ENCODE results near the gene LRP1B.

The LRP1B gene

GRCh38 chr2:141242008-141242407, 888.8 kb downstream of the LRP1B start:
- no peak for TF ChIP-seq POLR2AphosphoS5 (IDR thresholded peaks at IDR 0.05; ENCODE audit: low read depth, low read length)
- no peak for TF ChIP-seq TAF1 (IDR thresholded peaks at IDR 0.05; ENCODE audit: borderline replicate concordance, insufficient read depth, low read length)
- no peak for TF ChIP-seq SIN3A (IDR thresholded peaks at IDR 0.05; ENCODE audit: borderline replicate concordance, insufficient read depth, low read length)
- TF ChIP-seq REST (IDR thresholded peaks at IDR 0.05; ENCODE audit: insufficient read depth in 1 of 2, low read depth in 2 of 2, low read length in 2 of 2) = no peak
- TF ChIP-seq FOXP2 (optimal IDR thresholded peaks at IDR 0.05; ENCODE audit: borderline replicate concordance, extremely low read depth, extremely low read length, insufficient read depth) = no peak

- no peak for TF ChIP-seq POLR2AphosphoS5 (IDR thresholded peaks at IDR 0.05; ENCODE audit: low read depth, low read length)
- TF ChIP-seq FOXP2 (optimal IDR thresholded peaks at IDR 0.05; ENCODE audit: borderline replicate concordance, extremely low read depth, extremely low read length, insufficient read depth) = no peak
- no peak for TF ChIP-seq SIN3A (IDR thresholded peaks at IDR 0.05; ENCODE audit: borderline replicate concordance, insufficient read depth, low read length)
- no peak for TF ChIP-seq TAF1 (IDR thresholded peaks at IDR 0.05; ENCODE audit: borderline replicate concordance, insufficient read depth, low read length)
- no peak for TF ChIP-seq REST (IDR thresholded peaks at IDR 0.05; ENCODE audit: insufficient read depth in 1 of 2, low read depth in 2 of 2, low read length in 2 of 2)
Observed at GRCh38 chr2:141226560-141226959, 904.3 kb downstream of the LRP1B start.

GRCh38 chr2:141207036-141207385, 923.8 kb downstream of the LRP1B start:
- no peak for TF ChIP-seq POLR2AphosphoS5 (IDR thresholded peaks at IDR 0.05; ENCODE audit: low read depth, low read length)
- no peak for TF ChIP-seq REST (IDR thresholded peaks at IDR 0.05; ENCODE audit: insufficient read depth in 1 of 2, low read depth in 2 of 2, low read length in 2 of 2)
- no peak for TF ChIP-seq TAF1 (IDR thresholded peaks at IDR 0.05; ENCODE audit: borderline replicate concordance, insufficient read depth, low read length)
- TF ChIP-seq FOXP2 (optimal IDR thresholded peaks at IDR 0.05; ENCODE audit: borderline replicate concordance, extremely low read depth, extremely low read length, insufficient read depth) = no peak

- no peak for TF ChIP-seq REST (IDR thresholded peaks at IDR 0.05; ENCODE audit: insufficient read depth in 1 of 2, low read depth in 2 of 2, low read length in 2 of 2)
- no peak for TF ChIP-seq FOXP2 (optimal IDR thresholded peaks at IDR 0.05; ENCODE audit: borderline replicate concordance, extremely low read depth, extremely low read length, insufficient read depth)
- no peak for TF ChIP-seq POLR2AphosphoS5 (IDR thresholded peaks at IDR 0.05; ENCODE audit: low read depth, low read length)
- no peak for TF ChIP-seq TAF1 (IDR thresholded peaks at IDR 0.05; ENCODE audit: borderline replicate concordance, insufficient read depth, low read length)
- no peak for TF ChIP-seq SIN3A (IDR thresholded peaks at IDR 0.05; ENCODE audit: borderline replicate concordance, insufficient read depth, low read length)
Observed at GRCh38 chr2:141201016-141201565, 929.7 kb downstream of the LRP1B start.

- TF ChIP-seq TAF1 (IDR thresholded peaks at IDR 0.05; ENCODE audit: borderline replicate concordance, insufficient read depth, low read length) (no peak), FOXP2 (optimal IDR thresholded peaks at IDR 0.05; ENCODE audit: borderline replicate concordance, extremely low read depth, extremely low read length, insufficient read depth) (no peak), REST (IDR thresholded peaks at IDR 0.05; ENCODE audit: insufficient read depth in 1 of 2, low read depth in 2 of 2, low read length in 2 of 2) (no peak), POLR2AphosphoS5 (IDR thresholded peaks at IDR 0.05; ENCODE audit: low read depth, low read length) (no peak), SIN3A (IDR thresholded peaks at IDR 0.05; ENCODE audit: borderline replicate concordance, insufficient read depth, low read length) (no peak)
Observed at GRCh38 chr2:141200191-141200590, 930.6 kb downstream of the LRP1B start.

Data from PFSK-1 (cell line).